GM19240 (cell line): ENCODE results near the gene KCNIP4.

Experiments
- DNase-seq: peaks from one replicate; pipeline ENCODE4 v3.0.0; 2011; ENCODE audit warnings: low spot score; ENCODE audit not compliant: insufficient read length

Gene KCNIP4

DNA sequence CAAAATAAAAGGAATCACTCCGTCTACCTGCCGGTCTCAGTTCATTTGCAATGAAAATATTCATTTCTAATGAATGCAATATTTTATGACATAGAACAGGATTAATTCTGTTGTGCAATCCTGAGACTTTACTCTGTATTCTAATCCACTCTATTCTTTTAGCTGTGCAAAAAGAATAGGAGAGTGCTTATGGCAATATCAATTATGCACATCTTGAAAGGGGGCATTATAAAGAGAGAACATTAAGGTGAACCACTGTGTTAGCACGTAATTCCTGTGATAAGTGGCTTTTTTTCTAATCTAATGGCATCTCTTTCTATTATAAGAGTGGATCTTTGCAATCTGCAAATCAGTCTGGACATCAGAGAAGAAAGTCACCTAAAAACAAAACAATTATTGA lies 99.5 kb downstream of the KCNIP4 start:
- DNase-seq: no peak

DNA sequence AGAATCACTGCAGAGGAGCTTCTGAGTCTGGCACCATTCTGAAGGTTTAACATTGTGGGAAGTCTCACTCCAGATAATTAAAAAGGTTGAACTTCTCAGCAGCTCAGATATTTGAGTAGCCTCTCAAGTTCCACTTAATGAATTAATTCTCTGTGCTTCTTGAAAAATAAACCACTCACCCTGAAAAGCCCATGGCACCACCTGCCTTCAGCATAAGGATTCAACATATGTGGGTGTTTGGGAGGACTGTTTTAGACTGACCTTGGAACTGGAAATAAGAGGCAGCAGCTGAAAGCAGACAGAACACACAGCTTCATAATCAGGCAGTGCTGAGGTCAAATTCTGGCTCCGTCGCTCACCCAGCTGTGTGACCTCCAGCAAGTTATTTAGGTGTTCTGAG lies 100.6 kb downstream of the KCNIP4 start:
- no peak for DNase-seq

DNA sequence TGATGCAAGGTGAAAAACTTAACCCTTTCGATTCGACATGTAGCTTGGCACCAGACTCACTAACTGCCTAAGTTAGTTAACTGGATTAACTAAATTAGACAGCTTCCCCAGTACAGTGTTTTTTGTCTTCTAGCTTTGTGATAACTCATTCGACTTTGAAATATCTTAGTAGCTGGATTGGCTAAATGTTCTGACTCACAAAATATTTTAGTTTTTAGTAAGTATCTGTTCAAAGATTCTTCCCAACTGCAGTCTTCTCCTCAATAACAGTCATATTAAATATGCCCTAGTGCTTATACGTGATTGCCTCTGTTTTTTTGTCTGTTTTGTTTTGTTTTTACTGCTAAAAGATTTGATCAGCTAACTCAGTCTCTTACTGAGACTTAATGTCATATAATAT lies 102.9 kb downstream of the KCNIP4 start:
- no peak for DNase-seq

DNA sequence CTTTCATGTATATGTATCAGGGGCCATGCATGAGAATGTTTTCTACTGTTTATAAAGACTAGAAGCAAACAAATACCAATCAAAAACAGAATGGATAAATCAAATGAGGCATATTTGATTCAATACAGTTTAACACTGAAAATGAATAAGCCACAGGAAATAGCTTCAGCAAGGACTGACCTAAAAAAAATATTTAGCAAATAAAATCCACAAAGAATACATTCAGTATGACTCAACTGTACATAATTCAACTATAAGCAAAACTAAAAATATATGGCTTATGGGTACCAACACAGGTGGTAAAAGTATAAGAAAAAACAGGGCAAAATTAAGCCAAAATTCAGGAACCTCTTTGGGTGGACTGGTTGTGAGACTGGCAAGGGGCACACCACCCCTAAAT lies 112.9 kb downstream of the KCNIP4 start:
- DNase-seq: no peak

DNA sequence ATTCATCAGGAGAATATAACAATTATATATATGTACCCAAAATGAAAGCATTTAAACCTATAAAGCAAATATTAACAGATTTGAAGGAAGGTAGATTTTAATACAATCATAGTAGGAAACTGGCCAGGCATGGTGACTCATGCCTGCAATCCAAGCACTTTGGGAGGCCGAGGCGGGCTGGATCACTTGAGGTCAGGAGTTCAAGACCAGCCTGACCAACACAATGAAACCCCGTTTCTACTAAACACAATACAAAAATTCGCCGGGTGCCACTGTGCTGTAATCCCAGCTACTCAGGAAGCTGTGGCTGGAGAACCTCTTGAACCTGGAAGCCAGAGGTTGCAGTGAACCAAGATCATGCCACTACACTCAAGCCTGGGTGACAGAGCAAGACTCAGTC lies 118.3 kb downstream of the KCNIP4 start:
- DNase-seq: no peak

DNA sequence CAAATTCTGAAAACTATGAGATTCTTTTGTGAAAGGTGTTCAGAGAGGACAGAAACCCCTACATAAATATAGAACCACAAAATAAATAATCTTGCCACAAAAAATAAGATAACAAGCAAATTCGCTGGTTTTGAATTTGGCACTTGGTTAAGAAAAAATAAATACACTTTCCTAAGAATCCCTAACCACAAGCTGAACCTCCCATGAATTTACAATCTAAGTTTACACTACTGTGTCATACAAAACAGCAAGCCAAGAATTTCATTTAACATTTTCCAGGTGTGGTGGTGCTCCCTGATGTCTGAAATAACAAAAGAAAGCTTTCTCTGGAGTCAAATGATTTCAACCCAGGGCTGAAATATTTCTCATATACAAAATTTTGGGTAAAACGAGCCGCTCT lies 121.0 kb downstream of the KCNIP4 start:
- no peak for DNase-seq

DNA sequence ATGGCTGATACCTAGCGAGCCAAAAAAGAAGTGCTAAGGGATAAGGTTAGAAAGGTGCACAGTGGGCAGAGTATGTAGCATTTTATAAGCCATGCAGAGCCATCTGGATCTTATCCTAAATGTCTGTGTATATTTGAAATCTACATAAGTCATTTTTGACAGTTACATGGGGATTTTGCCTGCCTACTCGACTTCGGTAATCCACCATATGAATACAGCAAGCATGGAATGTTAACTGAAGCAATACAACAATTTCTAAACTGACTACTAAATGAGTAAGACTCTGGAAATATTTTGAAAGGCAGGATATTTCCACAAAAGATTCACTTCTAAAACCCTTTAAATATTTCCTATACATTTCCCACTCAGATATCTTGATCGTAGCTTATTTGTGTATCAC lies 122.5 kb downstream of the KCNIP4 start:
- no peak for DNase-seq

DNA sequence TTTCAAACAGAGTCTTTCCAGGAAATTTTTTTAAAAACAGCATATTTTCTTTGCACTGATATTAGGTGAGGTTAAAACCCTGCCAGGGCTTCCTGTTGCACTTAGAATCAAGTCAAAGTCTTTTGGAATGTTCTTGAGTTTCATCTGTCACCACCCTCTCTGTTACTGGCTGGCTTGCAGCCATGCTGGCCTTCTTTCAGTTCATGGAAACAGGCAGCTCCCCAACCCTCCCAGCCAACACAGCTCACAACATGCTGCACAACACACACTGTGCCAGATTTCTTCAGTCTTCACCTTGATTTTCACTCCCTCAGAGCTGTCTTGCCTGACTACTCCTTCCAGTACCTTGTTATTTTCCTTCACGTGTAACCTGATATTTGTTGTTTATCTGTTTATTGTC lies 129.5 kb downstream of the KCNIP4 start:
- DNase-seq: no peak

DNA sequence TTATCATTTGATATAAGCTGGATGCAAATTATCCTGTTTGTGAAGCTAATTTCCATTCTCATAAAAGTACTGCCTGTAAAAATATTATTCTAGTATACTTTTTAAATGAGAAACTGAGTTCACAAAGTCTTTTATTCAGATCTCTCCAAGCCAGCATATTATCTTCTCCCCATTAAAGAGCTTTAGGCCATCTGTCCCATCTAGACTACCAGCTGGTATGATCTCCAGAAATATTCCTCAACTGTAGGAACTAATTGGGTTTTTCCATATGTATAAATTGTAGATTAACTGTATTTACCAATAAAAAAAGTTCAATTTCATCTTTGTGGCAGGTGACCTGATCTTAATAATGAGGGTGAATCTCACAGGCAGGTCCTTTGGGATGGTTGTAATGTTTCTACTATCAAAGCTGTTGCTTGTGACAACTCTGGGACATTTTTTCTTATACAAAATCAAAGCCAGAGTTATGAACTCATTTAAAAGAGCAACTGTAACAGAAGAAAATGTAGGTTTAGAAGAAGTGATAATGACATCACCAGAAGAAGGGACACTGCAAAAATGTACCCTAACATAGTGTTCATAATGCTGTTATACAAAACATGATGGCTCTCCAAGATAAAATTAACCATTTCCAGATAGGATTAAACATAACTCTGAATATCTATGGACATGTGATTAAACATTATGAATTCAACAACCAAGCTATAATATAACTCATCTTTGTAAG lies 132.8 kb downstream of the KCNIP4 start:
- DNase-seq: no peak

DNA sequence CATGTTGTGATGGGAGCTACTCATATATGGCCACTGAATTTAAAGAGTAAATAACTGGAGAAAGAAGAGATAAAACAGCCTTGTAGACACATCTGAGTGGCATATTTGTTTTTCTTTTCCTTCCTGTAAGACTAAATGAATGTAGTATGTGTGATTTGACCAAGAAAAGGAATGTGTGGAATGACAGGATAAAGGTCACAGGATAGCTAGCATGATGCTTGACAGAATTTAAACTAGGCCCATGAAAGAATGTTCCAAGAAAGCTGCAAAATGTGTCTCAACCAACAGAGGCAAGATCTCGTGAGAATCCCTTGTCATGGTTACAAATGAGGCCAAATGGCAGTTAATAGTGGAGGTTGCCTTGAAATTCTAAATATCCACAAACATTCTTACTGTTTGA lies 137.0 kb downstream of the KCNIP4 start:
- no peak for DNase-seq

DNA sequence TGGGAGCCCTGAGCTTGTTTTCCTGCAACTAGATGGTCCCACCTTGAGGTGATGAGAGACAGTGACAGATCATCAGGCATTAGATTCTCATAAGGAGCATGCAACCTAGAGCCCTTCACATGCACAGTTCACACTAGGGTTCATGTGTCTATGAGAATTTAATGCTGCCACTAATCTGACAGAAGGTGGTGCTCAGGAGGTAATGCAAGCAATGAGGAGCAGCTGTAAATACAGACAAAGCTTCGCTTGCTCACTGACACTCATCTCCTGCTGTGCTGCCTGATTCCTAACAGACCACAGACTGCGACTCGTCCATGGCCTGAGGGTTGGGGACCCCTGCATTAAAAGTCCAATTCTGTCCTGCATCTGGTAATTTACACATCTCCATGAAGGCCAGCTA lies 141.6 kb downstream of the KCNIP4 start:
- no peak for DNase-seq

DNA sequence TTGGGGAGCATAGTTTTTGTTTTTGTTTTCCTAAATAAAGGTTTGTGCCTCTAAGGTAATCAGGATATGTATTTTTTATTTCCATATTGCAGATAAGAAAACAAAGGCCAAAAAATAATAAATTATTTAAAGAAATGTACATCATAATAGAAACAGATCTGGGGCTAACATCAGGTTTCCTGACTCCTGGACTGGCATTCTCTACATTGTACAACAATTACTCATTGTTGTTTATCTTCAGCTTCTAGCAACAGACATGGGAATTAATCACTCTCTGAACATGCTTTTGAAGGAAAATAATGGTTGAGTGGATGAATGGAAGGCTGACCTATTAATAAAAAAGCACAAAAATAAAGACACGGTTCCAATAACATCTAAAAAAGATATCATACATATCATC lies 146.2 kb downstream of the KCNIP4 start:
- DNase-seq: no peak

DNA sequence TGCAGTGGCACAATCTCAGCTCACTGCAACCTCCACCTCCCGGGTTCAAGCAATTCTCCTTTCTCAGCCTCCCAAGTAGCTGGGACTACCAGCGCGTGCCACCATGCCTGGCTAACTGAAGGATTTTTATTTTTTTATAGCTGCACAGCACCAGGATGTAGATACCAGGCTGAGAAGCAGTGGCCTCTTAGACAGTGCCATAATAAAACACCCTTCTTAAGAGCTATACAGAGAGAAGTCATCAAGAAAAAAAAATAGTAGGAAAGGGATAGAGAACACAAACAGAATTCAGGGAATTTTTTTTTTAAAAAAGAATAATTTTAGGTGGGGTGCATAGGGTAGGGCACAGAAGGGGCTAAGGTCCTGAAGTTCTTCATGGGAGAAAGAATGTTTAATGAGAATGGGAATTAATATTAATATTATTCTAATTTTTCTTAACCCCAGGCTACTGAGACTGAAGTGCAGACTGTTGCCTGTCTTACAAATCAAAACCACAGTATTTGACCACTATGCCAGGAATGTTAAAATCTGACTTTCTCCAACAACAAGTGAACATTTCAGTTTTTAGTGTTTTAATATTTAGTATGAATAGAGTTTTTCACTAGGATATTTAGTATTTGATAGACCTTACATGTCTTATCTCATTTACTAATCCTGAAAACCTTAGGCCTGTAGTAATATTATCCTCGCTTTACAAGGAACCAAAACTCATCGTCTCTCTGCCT lies 146.7 kb downstream of the KCNIP4 start:
- DNase-seq: no peak

DNA sequence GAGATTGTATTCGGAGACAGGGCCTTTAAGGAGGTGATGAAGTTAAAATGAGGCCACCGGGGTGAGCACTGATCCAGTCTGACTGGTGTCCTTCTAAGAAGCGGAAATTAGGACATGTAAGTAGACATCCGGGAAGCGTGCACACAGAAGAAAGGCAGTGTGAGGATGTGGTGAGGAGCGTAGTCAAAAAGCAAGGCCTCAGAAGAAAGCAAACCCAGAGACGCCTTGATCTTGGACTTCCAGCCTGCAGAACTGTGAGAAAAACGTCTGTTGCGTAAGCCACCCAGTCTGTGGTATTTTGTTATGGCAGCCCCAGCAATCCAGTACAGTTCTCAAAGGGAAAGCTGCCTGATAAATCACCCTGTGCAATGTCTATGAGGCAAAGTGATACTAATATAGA lies 153.5 kb downstream of the KCNIP4 start:
- no peak for DNase-seq

DNA sequence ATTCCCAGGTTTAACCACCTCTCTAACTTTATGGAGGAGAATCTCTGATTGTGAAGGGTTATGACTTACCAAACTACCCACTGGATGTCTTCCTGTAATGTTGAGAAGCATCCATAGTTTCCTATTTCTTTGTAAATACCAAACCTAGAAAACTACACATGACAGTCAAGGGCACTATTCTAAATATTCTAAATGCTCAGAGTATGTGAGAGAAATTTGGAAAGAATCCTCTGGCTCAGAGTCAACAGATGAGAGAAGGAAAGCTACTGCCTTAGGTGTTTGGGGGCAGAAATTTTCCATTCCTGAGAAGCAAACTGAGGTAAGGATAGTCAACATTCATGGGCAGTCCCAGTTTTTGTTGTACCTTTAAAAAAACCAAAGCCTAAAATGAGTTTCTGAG lies 155.8 kb downstream of the KCNIP4 start:
- DNase-seq: no peak

DNA sequence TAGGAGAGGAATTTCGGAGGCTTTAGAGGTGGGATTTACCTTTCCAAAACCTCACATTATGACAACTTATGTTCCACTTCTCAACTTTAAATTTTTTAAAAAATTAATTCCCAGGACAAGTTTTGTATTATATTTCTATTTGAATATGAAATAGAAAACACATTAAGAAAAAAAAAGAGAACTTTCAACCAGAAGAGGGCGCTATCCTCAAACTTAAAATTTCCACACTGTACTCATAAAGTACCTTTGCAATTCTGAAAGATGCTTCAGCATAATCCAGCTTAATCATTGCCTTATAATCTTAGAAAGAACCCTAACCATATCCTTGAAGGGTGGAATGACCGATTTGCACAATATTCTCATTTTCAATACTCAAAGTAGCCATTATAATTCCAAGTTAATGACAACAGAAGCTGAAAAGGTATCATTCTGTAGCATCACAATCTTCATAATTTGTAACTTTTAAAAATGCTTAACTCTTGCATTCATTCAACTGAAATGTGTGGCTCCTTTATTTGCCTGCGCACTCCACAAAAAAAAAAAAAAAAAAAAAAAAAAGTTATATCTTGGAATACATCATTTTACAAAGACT lies 158.0 kb downstream of the KCNIP4 start:
- no peak for DNase-seq

DNA sequence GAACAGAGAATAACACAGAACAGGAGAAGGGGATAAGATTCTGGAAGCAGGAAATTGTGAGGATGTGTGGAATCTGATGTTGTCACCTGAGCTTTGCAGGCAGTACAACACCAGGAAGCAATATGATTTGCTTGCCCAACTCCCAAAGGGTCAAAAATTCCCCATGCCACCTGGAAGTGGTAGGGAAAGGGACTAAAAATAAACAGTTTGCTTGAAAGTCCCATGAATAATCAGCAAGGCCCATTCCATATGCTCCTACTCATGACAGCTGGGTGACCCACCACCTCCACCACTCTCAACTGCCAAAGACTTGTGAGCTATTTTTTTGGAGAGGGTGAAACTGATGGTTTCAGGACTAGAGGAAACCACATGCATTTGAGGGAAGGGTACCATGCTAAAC lies 168.4 kb downstream of the KCNIP4 start:
- no peak for DNase-seq

DNA sequence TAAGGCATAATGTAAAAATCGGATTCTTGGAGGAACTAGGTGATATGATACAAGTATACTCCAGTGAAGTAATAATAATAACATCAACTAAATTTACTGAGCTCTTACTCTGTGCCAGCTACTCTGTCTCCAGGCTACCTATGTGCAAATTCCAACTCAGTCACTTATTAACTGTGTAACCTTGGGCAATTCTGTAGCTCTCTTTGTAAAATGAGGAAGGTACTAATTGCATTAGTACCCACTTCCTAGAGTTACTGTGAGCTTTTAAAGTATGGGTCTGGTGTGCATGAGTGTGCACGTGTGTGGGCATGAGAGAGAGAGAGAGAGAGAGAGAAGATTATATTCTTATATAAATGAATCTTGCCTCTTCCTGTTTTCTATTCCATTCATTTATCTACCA lies 169.9 kb downstream of the KCNIP4 start:
- no peak for DNase-seq

DNA sequence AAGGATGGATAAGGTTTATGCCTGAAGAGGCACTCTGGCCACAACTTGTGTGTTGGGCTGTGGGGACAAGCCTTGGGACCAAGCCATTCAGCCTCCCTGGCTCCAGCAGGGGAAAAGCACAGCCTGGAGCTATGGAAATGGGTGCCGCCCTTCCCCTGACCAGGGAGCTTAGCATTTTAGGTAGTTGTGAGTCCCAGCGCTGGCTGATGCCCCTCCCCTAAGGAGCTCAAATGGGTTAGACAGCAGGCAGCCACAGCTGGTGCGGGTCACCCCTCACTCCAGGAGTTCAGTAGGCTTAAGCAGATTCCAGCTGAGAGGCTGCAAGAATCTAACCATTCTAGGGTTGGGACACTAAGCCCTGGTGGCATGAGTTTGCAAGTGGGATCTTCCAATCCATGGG lies 172.9 kb downstream of the KCNIP4 start:
- DNase-seq: no peak

DNA sequence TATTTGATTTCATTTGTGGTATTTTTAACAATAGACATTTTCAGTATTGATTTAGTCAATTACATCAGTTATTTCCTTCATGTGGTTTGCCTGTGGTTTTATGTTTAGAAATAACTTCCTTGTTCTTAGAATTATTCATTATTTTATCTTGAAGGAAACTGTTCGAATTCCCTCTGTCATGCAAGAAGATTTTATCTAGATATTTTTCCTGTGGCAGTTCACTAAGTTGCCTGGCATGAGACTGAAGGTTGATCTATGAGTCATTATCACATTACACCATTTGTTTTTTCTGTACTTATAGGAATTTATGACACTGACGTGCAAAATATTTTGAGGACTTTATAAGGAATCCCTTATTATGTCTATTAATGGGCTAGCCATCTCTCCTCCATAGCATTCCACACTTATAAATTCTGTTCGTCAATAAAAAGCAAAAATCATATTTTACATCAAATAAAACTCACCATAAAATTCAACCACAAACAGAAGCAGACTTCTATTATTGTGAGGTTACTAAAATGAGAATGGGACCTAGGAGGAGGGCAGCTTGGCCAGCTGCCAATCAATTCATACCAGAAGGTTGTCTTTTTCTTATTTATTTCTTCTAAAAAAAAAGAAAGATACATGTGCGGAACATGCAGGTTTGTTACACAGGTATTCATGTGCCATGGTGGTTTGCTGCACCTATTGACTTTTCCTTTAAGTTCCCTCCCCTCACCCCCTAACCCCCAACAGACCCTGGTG lies 179.0 kb downstream of the KCNIP4 start:
- DNase-seq: no peak

DNA sequence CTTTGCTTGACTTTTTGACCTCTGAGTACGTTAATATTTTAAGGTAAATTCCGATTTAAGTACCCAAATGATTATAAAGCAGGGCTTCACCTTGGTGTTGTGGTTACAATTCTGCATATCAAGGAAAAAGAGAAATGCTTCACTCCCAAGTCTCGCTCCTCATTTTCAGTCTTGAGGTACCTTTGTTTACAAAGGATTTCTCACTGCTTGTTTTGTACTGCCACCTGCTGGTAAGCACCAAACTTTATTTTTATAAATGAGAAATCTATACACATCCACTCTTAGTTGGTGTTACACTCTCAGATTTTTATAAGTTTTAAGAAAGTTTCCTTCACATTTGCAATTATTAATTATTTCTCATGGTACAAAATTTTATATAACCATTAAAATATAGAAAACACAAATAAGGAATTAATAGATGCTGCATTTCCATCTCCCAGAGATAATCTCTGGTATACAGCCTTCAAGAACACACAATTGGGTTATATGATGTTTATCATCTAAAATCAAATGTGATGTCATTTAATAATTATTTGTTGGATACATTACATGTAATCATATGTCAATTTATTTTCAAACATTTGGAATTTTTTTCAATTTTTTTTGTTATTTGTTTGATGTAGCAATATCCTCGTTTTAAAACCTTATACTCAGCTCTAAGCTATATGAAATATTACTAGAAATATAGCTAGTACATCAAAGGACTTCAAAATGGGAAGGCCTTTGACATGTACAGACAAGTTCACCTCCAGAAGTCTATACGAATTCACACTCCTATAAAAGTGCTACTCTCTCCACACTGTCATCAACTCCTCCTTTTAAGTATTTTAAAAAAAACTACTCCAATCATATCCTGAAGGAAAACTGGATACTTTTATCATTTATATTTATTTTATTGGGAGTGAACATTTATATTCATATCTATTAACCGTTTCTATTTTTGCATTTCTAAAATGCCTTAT lies 179.9 kb downstream of the KCNIP4 start:
- DNase-seq: no peak
